GM13976 (cell line): ENCODE data around the gene ZCCHC24.
A peak's percentile ranks its signal among the peaks of the same experiment; 100 is the strongest.

Source experiments
- DNase-seq: peaks from one replicate; pipeline ENCODE4 v3.0.0; 2012; ENCODE audit warnings: low spot score
- CTCF ChIP-seq: IDR thresholded peaks from 2 replicates; pipeline ENCODE4 v1.5.1; 2012; ENCODE audit warnings: borderline replicate concordance, mild to moderate bottlenecking; ENCODE audit not compliant: insufficient read depth; ENCODE audit errors: extremely low read depth, missing control alignments, control extremely low read depth
- in situ Hi-C: fragments of 300-500 bp; cut with MboI; formaldehyde crosslinking; loops from one replicate; pipeline ENCODE4 v1.12.0; 2022; ENCODE audit warnings: low sequenced_read_pairs, mixed read lengths, inconsistent platforms; ENCODE audit not compliant: unreplicated experiment

The ZCCHC24 gene

GRCh38 chr10:79445161-79445976 lies at the start of gene ZCCHC24:
TSS of gene ZCCHC24 (minus strand) at chr10:79445624. CDS start at chr10:79445440, 184 bp downstream.
- in situ Hi-C loops = no loop called here
- TF ChIP-seq CTCF = no peak
- DNase-seq = peak; percentile 97

- in situ Hi-C loops = no loop called here
Observed at GRCh38 chr10:79493806-79494205, 48.4 kb upstream of the ZCCHC24 start.

GRCh38 chr10:79492839-79493238 lies 47.4 kb upstream of the ZCCHC24 start:
- in situ Hi-C loops = no loop called here
- TF ChIP-seq CTCF = no peak
- no peak for DNase-seq

More at GRCh38 chr10:79493806-79494205, 48.4 kb upstream of the ZCCHC24 start:
- DNase-seq = no peak
- no peak for TF ChIP-seq CTCF

GRCh38 chr10:79492256-79492655 lies 46.8 kb upstream of the ZCCHC24 start:
- TF ChIP-seq CTCF = no peak
- in situ Hi-C loops = no loop called here
- DNase-seq = no peak

- in situ Hi-C loops = no loop called here
- no peak for DNase-seq
- no peak for TF ChIP-seq CTCF
Observed at GRCh38 chr10:79491143-79491835, 45.9 kb upstream of the ZCCHC24 start.

- DNase-seq = peak; percentile 53
- in situ Hi-C loops = no loop called here
- no peak for TF ChIP-seq CTCF
Observed at GRCh38 chr10:79490400-79491142, 45.1 kb upstream of the ZCCHC24 start.
